Motor neuron (in vitro differentiated cells): Measurements from ENCODE around the gene HS6ST2. TPM values are rescaled to one million over a fixed set of nuclear protein-coding genes. Genes with fewer than 3 reads are reported as not detected.
A peak's percentile ranks its signal among the peaks of the same experiment; 100 is the strongest.
"Not testable (repeated sequence)": the region's sequence is repeated elsewhere in the genome, so short reads cannot be mapped to it uniquely, and the experiment has no call there.

Experiments
- ATAC-seq, 8 experiments: fragments of 200-7000 bp; cut with Tn5 transposase; replicated peaks in 6 of 8; 2 replicates each; pipeline ENCODE4 v1.8.0; 2021; ENCODE audit warnings: mild to moderate bottlenecking in 8 of 8, moderate library complexity in 8 of 8
- H3K27ac ChIP-seq, 2 donors: fragments of 250-450 bp; sonication (Bioruptor Pico); 2 replicates each; pipeline ENCODE4 v1.9.0; 2021; ENCODE audit warnings: antibody characterized with exemption in 2 of 2, mild to moderate bottlenecking in 2 of 2, moderate library complexity in 1 of 2
- H3K4me1 ChIP-seq, 2 donors: fragments of 250-450 bp; sonication (Bioruptor Pico); replicated peaks in 1 of 2; 2 replicates each; pipeline ENCODE4 v1.6.1; 2021; ENCODE audit warnings: antibody characterized with exemption in 2 of 2, mild to moderate bottlenecking in 2 of 2, moderate library complexity in 1 of 2
- H3K4me3 ChIP-seq, 5 donors: fragments of 250-450 bp; sonication (Bioruptor Pico); 2 replicates each; pipeline ENCODE4 v1.9.0; 2021; ENCODE audit warnings: antibody characterized with exemption in 5 of 5, mild to moderate bottlenecking in 5 of 5, moderate library complexity in 4 of 5
- WGBS, 10 experiments: fragments of 450-650 bp; shearing (Covaris generic); methylation state at CpG; one replicate each; pipeline ENCODE4 v1.0.0; 2022; 5-methylcytosine and 5-hydroxymethylcytosine counted together
- in situ Hi-C, 9 experiments: fragments of 400-800 bp; cut with MboI; loops; one replicate each; pipeline ENCODE4 v1.15.0; 2021; ENCODE audit warnings: low sequenced_read_pairs in 9 of 9, low pct_unique_long_range_greater_than_20kb in 2 of 9; ENCODE audit not compliant: unreplicated experiment in 9 of 9
- total RNA-seq, 8 experiments: library from RNA; unstranded; fragments of 300-600 nt; gene quantifications; 2 replicates each; pipeline versions ENCODE4 v1.2.3 to v1.2.4, GENCODE V29; 2022

Gene HS6ST2
- total RNA-seq = 10 to 100 TPM; 14.2 to 25.7 (median 15.7) TPM

GRCh38 chrX:132958091-132958703 lies at the start of gene HS6ST2:
Gene HS6ST2, minus strand, starts transcription at chrX:132958629.
- 51% methylated on average over 12 of the region's 63 CpGs; no CpG with 5 or more reads in 9 of the 10 experiments for WGBS, 10 experiments
- peak; percentile 27 to 58 (median 50) for ATAC-seq
- Histone ChIP-seq H3K27ac (peak within 1 kb of the TSS; percentile 33 to 39), H3K4me1 (peaks cover 12 to 29% of the 10 kb centered on the region in 2 donors), H3K4me3 (peak within 1 kb of the TSS; percentile 60 to 69 (median 64))
- in situ Hi-C loops = no loop called here

- WGBS, 10 experiments = 50 to 57% methylated on average over 2 to 3 of the region's 3 CpGs; no CpG with 5 or more reads in 8 of the 10 experiments
- Histone ChIP-seq H3K4me3 (no peak overlapping the region), H3K4me1 (no peaks in the 10 kb centered on the region), H3K27ac (no peak overlapping the region)
- no peak for ATAC-seq
- in situ Hi-C loops = no loop called here
These were observed 49.0 kb upstream of the HS6ST2 start for GRCh38 chrX:133007458-133007857.

- H3K4me1 ChIP-seq = no peaks in the 10 kb centered on the region
- ATAC-seq = no peak
- in situ Hi-C loops = no loop called here
- H3K4me3 ChIP-seq = no peak overlapping the region
- no peak overlapping the region for H3K27ac ChIP-seq
- WGBS, 10 experiments = 0 to 33% methylated on average over 1 of the region's 1 CpG; no CpG with 5 or more reads in 8 of the 10 experiments
These were observed 47.2 kb upstream of the HS6ST2 start for GRCh38 chrX:133005616-133006015.

DNA sequence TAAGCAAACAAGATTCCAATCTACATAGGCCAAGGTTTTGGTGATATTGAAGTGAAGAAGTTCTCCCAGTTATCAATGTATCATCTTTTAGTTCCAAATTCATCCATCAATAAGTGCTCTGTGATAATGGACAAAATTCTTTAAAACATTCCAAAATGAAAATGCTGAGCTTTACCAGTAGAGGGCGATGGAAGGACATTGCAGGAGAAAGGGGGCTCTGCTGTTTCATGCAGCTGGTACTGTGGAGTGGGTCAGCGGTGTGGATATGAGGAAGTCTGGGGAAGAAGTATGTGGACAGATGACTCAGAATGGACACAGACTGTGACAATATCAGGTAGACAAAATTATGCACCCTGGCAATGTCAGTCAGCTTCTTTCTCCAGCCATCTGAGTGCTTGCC lies 46.6 kb upstream of the HS6ST2 start:
- 0 to 40% (median 19%) methylated on average over 1 to 2 of the region's 2 CpGs; no CpG with 5 or more reads in 6 of the 10 experiments for WGBS, 10 experiments
- H3K27ac ChIP-seq = no peak overlapping the region
- ATAC-seq = peak in 3 of 8 experiments; percentile 18 to 56 (median 46)
- H3K4me1 ChIP-seq = no peaks in the 10 kb centered on the region
- no peak overlapping the region for H3K4me3 ChIP-seq
- in situ Hi-C loops = no loop called here

DNA sequence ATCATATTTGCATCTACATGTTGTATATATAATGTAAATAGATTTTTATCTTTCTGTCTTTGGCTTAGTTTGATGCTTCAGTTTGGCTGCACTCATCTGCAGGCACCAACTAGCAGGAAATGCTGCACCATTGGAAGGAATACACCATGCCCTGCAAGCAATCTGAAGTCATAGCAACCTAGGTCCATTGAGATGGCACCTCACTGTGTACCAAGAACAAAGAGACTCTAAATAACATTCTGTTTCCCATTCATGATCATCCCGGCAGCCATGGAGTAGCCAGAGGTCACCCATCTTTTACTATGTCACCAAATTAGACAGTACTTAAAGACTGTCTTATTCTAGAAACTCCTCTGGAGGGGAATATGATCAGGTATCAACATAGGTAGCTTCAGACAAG lies 40.8 kb upstream of the HS6ST2 start:
- H3K4me1 ChIP-seq = no peaks in the 10 kb centered on the region
- in situ Hi-C loops = loop anchor here in 3 of 9 experiments (25.0 kb wide), 2 partner anchors 163 to 663 kb away; no protein-coding TSS in a partner anchor
- H3K27ac ChIP-seq = no peak overlapping the region
- no peak overlapping the region for H3K4me3 ChIP-seq
- peak in 2 of 8 experiments; percentile 31 to 92 for ATAC-seq
- 20% methylated on average over 1 of the region's 1 CpG; no CpG with 5 or more reads in 9 of the 10 experiments for WGBS, 10 experiments

- Histone ChIP-seq H3K4me1 (no peaks in the 10 kb centered on the region), H3K4me3 (no peak overlapping the region), H3K27ac (no peak overlapping the region)
- ATAC-seq = peak in 2 of 8 experiments; percentile 32 to 98
- 17 to 83% (median 33%) methylated on average over 1 of the region's 2 CpGs; no CpG with 5 or more reads in 7 of the 10 experiments for WGBS, 10 experiments
- in situ Hi-C loops = loop anchor here in 3 of 9 experiments (25.0 kb wide), 2 partner anchors 171 to 671 kb away; no protein-coding TSS in a partner anchor
These were observed 32.4 kb upstream of the HS6ST2 start for GRCh38 chrX:132990835-132991234.

- H3K4me3 ChIP-seq = no peak overlapping the region
- ATAC-seq = no peak
- H3K4me1 ChIP-seq = no peaks in the 10 kb centered on the region
- no peak overlapping the region for H3K27ac ChIP-seq
- in situ Hi-C loops = loop anchor here in 3 of 9 experiments (25.0 kb wide), 2 partner anchors 176 to 676 kb away; no protein-coding TSS in a partner anchor
These were observed 28.1 kb upstream of the HS6ST2 start for GRCh38 chrX:132986556-132986955.

DNA sequence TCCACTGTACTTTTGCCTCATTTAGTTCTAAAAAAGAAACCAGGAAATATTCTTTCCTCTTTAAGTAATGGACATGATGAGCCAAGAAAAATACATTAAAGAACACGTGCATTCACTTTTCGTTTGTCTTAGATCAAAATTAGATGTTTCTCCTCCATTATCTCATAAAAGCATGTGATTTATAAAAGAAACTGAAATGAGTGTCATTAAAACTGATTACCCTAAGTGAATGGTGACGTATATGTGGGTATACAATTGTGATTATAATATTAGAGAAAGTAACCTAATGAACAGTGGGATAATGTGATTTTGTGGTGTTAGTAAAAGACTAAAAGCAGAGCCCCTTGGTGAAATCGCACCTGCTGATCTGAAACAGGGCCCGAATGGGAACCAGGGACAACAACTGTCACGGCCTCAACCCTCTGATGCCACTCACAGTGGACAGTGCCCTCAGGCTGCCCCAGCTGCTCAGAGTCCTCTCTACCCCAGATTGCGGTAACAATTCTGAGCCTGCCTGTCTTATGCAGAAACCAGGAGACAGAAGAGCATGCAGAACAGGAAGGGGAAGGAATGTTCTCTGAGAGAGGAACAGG lies 25.7 kb upstream of the HS6ST2 start:
- 0 to 83% (median 34%) methylated on average over 2 to 7 of the region's 7 CpGs; no CpG with 5 or more reads in 4 of the 10 experiments for WGBS, 10 experiments
- no peaks in the 10 kb centered on the region for H3K4me1 ChIP-seq
- in situ Hi-C loops = loop anchor here in 3 of 9 experiments (25.0 kb wide), 2 partner anchors 178 to 678 kb away; no protein-coding TSS in a partner anchor
- no peak overlapping the region for H3K27ac ChIP-seq
- no peak overlapping the region for H3K4me3 ChIP-seq
- no peak for ATAC-seq

DNA sequence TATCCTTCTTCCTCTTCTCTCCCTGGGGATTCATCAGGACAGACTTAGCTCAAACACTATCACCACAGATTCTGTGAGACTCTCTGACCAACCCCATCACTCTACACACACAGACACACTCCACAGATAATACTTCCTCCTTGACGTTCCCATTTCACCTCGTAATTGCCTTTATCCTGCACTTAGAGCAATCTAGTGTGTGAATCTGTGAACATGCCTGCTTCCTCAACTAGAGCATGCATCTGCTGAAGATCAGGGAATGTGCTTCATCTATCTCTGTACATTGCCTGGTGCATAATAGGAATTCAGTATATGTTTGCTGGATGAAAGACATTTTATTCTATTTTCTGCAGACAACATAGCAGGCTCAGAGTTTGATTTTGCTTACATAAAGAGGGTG lies 25.1 kb upstream of the HS6ST2 start:
- in situ Hi-C loops = loop anchor here in 3 of 9 experiments (25.0 kb wide), 2 partner anchors 179 to 679 kb away; no protein-coding TSS in a partner anchor
- H3K4me1 ChIP-seq = no peaks in the 10 kb centered on the region
- H3K27ac ChIP-seq = no peak overlapping the region
- no peak overlapping the region for H3K4me3 ChIP-seq
- WGBS, 10 experiments = 53 to 67% methylated on average over 2 of the region's 2 CpGs; no CpG with 5 or more reads in 8 of the 10 experiments
- no peak for ATAC-seq

GRCh38 chrX:132980035-132980434 lies 21.6 kb upstream of the HS6ST2 start:
- in situ Hi-C loops = loop anchor here in 3 of 9 experiments (25.0 kb wide), 2 partner anchors 182 to 682 kb away; no protein-coding TSS in a partner anchor
- WGBS, 10 experiments = 50 to 100% (median 61%) methylated on average over 1 to 2 of the region's 2 CpGs; no CpG with 5 or more reads in 7 of the 10 experiments

GRCh38 chrX:132968296-132968949 lies 10.0 kb upstream of the HS6ST2 start:
- peak in 6 of 8 experiments; percentile 16 to 89 (median 70) for ATAC-seq
- WGBS, 10 experiments = 0 to 20% (median 6%) methylated on average over 1 to 5 of the region's 6 CpGs; no CpG with 5 or more reads in 5 of the 10 experiments
- in situ Hi-C loops = no loop called here
- no peak overlapping the region for H3K4me3 ChIP-seq
- H3K27ac ChIP-seq = no peak overlapping the region
- peaks cover 0 to 16% of the 10 kb centered on the region in 2 donors for H3K4me1 ChIP-seq

More at GRCh38 chrX:132980035-132980434, 21.6 kb upstream of the HS6ST2 start:
- not testable (repeated sequence) for H3K27ac ChIP-seq, H3K4me3 ChIP-seq, ATAC-seq, H3K4me1 ChIP-seq

- ATAC-seq = peak in 3 of 8 experiments; percentile 27 to 83 (median 36)
- Histone ChIP-seq H3K4me3 (no peak overlapping the region), H3K4me1 (peaks cover 0 to 16% of the 10 kb centered on the region in 2 donors), H3K27ac (no peak overlapping the region)
- in situ Hi-C loops = no loop called here
- WGBS, 10 experiments = 40 to 44% (median 43%) methylated on average over 1 to 3 of the region's 3 CpGs; no CpG with 5 or more reads in 7 of the 10 experiments
These were observed 8.6 kb upstream of the HS6ST2 start for GRCh38 chrX:132967049-132967448.

DNA sequence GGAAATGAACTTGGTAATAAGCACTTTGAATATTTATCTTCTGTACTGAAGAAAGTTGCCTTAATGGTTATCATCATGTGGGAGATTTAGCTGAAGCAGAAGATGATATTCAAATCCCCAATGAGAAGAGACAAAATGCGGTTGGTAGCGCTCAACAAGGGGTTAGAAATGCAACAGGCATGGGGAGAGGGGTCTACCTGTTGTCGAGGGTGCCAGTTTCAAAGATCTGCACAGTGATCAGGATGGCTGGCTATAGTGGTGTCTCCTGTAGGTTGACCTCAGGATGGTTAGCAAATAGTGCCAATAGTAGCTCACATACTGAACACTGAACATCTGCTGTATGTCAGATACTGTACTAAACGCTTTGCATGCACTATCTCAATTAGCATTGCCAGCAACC lies 7.0 kb upstream of the HS6ST2 start:
- WGBS, 10 experiments = 54 to 100% (median 60%) methylated on average over 1 to 4 of the region's 4 CpGs; no CpG with 5 or more reads in 7 of the 10 experiments
- Histone ChIP-seq H3K27ac (no peak overlapping the region), H3K4me3 (no peak overlapping the region), H3K4me1 (peaks cover 13 to 25% of the 10 kb centered on the region in 2 donors)
- no peak for ATAC-seq
- in situ Hi-C loops = no loop called here
